Natural killer cell (primary cell): ENCODE results near the gene MEF2D. TPM values are rescaled to one million over a fixed set of nuclear protein-coding genes. Genes with fewer than 3 reads are reported as not detected.
A peak's percentile ranks its signal among the peaks of the same experiment; 100 is the strongest.

ENCODE experiments used
- ATAC-seq, 3 donors: fragments of 150-1000 bp in 2 of 3; fragments of 200-7000 bp in 1 of 3; cut with Tn5 transposase; 1 replicate in 1 of 3; 2 replicates in 2 of 3; pipeline ENCODE4 v1.10.0; 2021; ENCODE audit warnings: mild to moderate bottlenecking in 2 of 3, moderate library complexity in 2 of 3
- DNase-seq, 2 donors: peaks; one replicate each; pipeline versions ENCODE4 v3.0.0 to v3.0.0-alpha.2; 2013 to 2021; ENCODE audit warnings: mixed read lengths in 1 of 2
- H3K27ac ChIP-seq: one replicate; pipeline ENCODE4 v1.5.1; 2013; ENCODE audit warnings: mild to moderate bottlenecking, low read length
- H3K27me3 ChIP-seq: one replicate; pipeline ENCODE4 v1.6.1; 2013; ENCODE audit warnings: low read length; ENCODE audit not compliant: control insufficient read depth, insufficient read depth
- H3K36me3 ChIP-seq: one replicate; pipeline ENCODE4 v1.6.1; 2013; ENCODE audit warnings: low read length; ENCODE audit not compliant: control insufficient read depth, insufficient read depth
- H3K4me1 ChIP-seq: one replicate; pipeline ENCODE4 v1.6.1; 2013; ENCODE audit warnings: low read length; ENCODE audit not compliant: control insufficient read depth, insufficient read depth
- H3K4me3 ChIP-seq: one replicate; pipeline ENCODE4 v1.5.1; 2013; ENCODE audit warnings: low read length
- H3K9me3 ChIP-seq: one replicate; pipeline ENCODE4 v1.6.1; 2013; ENCODE audit warnings: low read length; ENCODE audit not compliant: control insufficient read depth, insufficient read depth
- H3K27ac Mint-ChIP-seq, 2 donors: one replicate each; pipeline ENCODE4 v1.8.0; 2022; ENCODE audit warnings: mild to moderate bottlenecking in 2 of 2, mixed read lengths in 2 of 2, moderate library complexity in 1 of 2
- H3K27me3 Mint-ChIP-seq, 2 donors: one replicate each; pipeline ENCODE4 v1.8.0; 2022; ENCODE audit warnings: low read depth in 2 of 2, mixed read lengths in 2 of 2
- H3K36me3 Mint-ChIP-seq: one replicate; pipeline ENCODE4 v1.8.0; 2022; ENCODE audit warnings: mixed read lengths
- H3K4me1 Mint-ChIP-seq, 2 donors: one replicate each; pipeline ENCODE4 v1.8.0; 2022; ENCODE audit warnings: mixed read lengths in 2 of 2
- H3K4me3 Mint-ChIP-seq: one replicate; pipeline ENCODE4 v1.8.0; 2022; ENCODE audit warnings: mild to moderate bottlenecking, moderate library complexity, mixed read lengths
- H3K9me3 Mint-ChIP-seq, 2 donors: one replicate each; pipeline ENCODE4 v1.8.0; 2022; ENCODE audit warnings: mixed read lengths in 2 of 2
- WGBS: methylation state at CpG from one replicate; pipeline ENCODE4 v1.1.7; 2013; ENCODE audit warnings: missing lambda C conversion rate; ENCODE audit not compliant: insufficient coverage; 5-methylcytosine and 5-hydroxymethylcytosine counted together
- intact Hi-C: fragments of 100-400 bp; cut with micrococcal nuclease; formaldehyde crosslinking; loops from one replicate; pipeline ENCODE4 v1.14.2; 2022
- total RNA-seq, 4 donors: library from RNA; stranded (reverse); fragments of 120-200 nt in 1 of 4; gene quantifications; one replicate each; pipeline versions ENCODE4 v1.2.3 to v1.2.4, GENCODE V29; 2013 to 2022
- TF ChIP-seq, protein P1 (sequence below): fragments of 200-600 bp; IDR thresholded peaks from one replicate; pipeline ENCODE4 v1.8.0; 2022; ENCODE audit warnings: antibody characterized with exemption

Gene MEF2D
- total RNA-seq, 3 donors from 2014 or later (not counting 1 experiment from before 2014, with no cell fraction given): 232 to 298 (median 284) TPM

GRCh38 chr1:156451505-156452160 is 48.9 kb downstream of the MEF2D start:
- H3K9me3 Mint-ChIP-seq: no peaks in the 10 kb centered on the region
- no peaks in the 10 kb centered on the region for H3K27me3 ChIP-seq
- no peak overlapping the region for H3K27ac Mint-ChIP-seq
- H3K27ac ChIP-seq: no peak overlapping the region
- no peak overlapping the region for H3K4me3 Mint-ChIP-seq
- H3K36me3 ChIP-seq: no peaks in the 10 kb centered on the region
- no peaks in the 10 kb centered on the region for H3K9me3 ChIP-seq
- H3K36me3 Mint-ChIP-seq: no peaks in the 10 kb centered on the region
- no peak overlapping the region for H3K4me3 ChIP-seq
- H3K27me3 Mint-ChIP-seq: peaks cover 7 to 17% of the 10 kb centered on the region in 2 donors
- TF ChIP-seq, protein P1, sequence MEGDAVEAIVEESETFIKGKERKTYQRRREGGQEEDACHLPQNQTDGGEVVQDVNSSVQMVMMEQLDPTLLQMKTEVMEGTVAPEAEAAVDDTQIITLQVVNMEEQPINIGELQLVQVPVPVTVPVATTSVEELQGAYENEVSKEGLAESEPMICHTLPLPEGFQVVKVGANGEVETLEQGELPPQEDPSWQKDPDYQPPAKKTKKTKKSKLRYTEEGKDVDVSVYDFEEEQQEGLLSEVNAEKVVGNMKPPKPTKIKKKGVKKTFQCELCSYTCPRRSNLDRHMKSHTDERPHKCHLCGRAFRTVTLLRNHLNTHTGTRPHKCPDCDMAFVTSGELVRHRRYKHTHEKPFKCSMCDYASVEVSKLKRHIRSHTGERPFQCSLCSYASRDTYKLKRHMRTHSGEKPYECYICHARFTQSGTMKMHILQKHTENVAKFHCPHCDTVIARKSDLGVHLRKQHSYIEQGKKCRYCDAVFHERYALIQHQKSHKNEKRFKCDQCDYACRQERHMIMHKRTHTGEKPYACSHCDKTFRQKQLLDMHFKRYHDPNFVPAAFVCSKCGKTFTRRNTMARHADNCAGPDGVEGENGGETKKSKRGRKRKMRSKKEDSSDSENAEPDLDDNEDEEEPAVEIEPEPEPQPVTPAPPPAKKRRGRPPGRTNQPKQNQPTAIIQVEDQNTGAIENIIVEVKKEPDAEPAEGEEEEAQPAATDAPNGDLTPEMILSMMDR: no peak
- DNase-seq (no peak), ATAC-seq (no peak)
- WGBS: 75% methylated on average over 4 of the region's 5 CpGs
- intact Hi-C loops: no loop called here
- H3K4me1 Mint-ChIP-seq: peaks cover 3 to 5% of the 10 kb centered on the region in 2 donors
- peaks cover 7% of the 10 kb centered on the region for H3K4me1 ChIP-seq

DNA sequence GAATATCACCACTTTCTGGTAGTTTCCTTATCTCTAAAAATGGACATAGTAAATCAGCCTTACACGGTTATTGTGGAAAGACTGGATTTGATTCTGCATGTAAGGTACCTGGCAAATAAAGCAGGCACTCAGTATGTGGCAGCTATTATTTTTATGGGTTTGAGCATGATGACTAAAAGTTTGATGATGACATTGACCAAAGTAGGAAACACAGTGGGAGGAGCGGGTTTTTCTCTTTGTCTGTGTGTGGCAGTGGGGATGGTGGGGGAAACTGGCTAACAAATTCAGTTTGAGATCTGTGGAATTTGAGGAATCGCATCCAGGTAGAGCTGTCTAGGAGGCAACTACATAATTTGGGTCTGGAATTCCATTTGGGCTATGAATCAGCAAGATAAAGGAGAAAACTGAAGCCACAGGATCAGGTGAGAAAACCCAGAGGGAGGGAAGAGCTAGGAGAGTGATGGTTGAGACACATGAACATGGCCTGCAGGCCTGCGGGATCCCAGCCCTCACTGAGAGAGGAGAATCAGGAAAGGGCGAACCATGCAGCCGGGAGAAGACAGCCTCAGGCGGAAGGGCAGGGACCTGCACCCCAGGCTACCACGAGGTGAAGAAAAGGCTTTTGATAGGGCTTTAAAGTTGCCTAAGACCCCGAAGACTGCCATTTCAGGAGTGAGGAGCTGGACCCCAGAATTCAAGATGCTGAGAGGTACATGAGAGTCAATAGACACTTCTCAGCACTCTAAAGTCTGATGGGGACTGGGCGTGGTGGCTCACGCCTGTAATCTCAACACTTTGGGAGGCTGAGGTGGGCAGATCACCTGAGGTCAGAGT is 52.2 kb downstream of the MEF2D start:
- no peaks in the 10 kb centered on the region for H3K4me1 Mint-ChIP-seq
- no peak overlapping the region for H3K4me3 Mint-ChIP-seq
- Histone ChIP-seq H3K4me1 (peaks cover 5% of the 10 kb centered on the region), H3K36me3 (no peaks in the 10 kb centered on the region), H3K27me3 (peaks cover 15% of the 10 kb centered on the region), H3K27ac (no peak overlapping the region), H3K4me3 (no peak overlapping the region), H3K9me3 (no peaks in the 10 kb centered on the region)
- DNase-seq: no peak
- 85% methylated on average over 11 of the region's 11 CpGs for WGBS
- intact Hi-C loops: loop anchor here (5.0 kb wide), 1 partner anchor 356 kb away; no protein-coding TSS in a partner anchor
- no peaks in the 10 kb centered on the region for H3K9me3 Mint-ChIP-seq
- H3K27me3 Mint-ChIP-seq: peaks cover 25 to 36% of the 10 kb centered on the region in 2 donors
- H3K27ac Mint-ChIP-seq: no peak overlapping the region
- no peaks in the 10 kb centered on the region for H3K36me3 Mint-ChIP-seq
- no peak for ATAC-seq
- TF ChIP-seq, protein P1: no peak

- peak; percentile 82 to 96 (median 94) for ATAC-seq
- Histone ChIP-seq H3K36me3 (no peaks in the 10 kb centered on the region), H3K9me3 (no peaks in the 10 kb centered on the region), H3K27ac (no peak overlapping the region), H3K4me1 (peaks cover 5% of the 10 kb centered on the region), H3K4me3 (no peak overlapping the region), H3K27me3 (peaks cover 31% of the 10 kb centered on the region)
- H3K36me3 Mint-ChIP-seq: no peaks in the 10 kb centered on the region
- H3K4me3 Mint-ChIP-seq: no peak overlapping the region
- no peaks in the 10 kb centered on the region for H3K4me1 Mint-ChIP-seq
- H3K27me3 Mint-ChIP-seq: peaks cover 46 to 52% of the 10 kb centered on the region in 2 donors
- DNase-seq: peak; percentile 71 to 90
- no peaks in the 10 kb centered on the region for H3K9me3 Mint-ChIP-seq
- TF ChIP-seq, protein P1: peak; percentile 94
- WGBS: 4% methylated on average over 8 of the region's 11 CpGs
- intact Hi-C loops: loop anchor here (1.0 to 5.0 kb wide), 2 partner anchors 61 to 354 kb away; no protein-coding TSS in a partner anchor
- no peak overlapping the region for H3K27ac Mint-ChIP-seq
Measured at GRCh38 chr1:156445789-156446263, 54.7 kb downstream of the MEF2D start.
